ENCODE data around the gene TMEM45B.
A peak's percentile ranks its signal among the peaks of the same experiment; 100 is the strongest.

Gene TMEM45B

GRCh38 chr11:129871914-129872313 lies 56.3 kb downstream of the TMEM45B start:
- no peak for DNase-seq
- Histone ChIP-seq H3K9me3 (no peaks in the 10 kb centered on the region), H3K36me3 (peaks cover 79% of the 10 kb centered on the region), H3K27me3 (no peaks in the 10 kb centered on the region), H3K4me3 (ENCODE audit: low read depth, low read length) (no peak overlapping the region), H3K4me1 (peaks cover 1% of the 10 kb centered on the region; the same call in 1 of the 2 replicates)
- TF ChIP-seq CTCF (IDR thresholded peaks at IDR 0.05; ENCODE audit: low read depth, low read length): no peak

- no peak for DNase-seq
- Histone ChIP-seq H3K9me3 (no peaks in the 10 kb centered on the region), H3K36me3 (peaks cover 73% of the 10 kb centered on the region), H3K4me1 (no peaks in the 10 kb centered on the region), H3K27me3 (no peaks in the 10 kb centered on the region), H3K4me3 (ENCODE audit: low read depth, low read length) (no peak overlapping the region)
- no peak for TF ChIP-seq CTCF (IDR thresholded peaks at IDR 0.05; ENCODE audit: low read depth, low read length)
These were observed 64.7 kb downstream of the TMEM45B start for GRCh38 chr11:129880311-129880710.

- no peak overlapping the region for H3K4me3 ChIP-seq (ENCODE audit: low read depth, low read length)
- no peaks in the 10 kb centered on the region for H3K27me3 ChIP-seq
- peak; percentile 58 for DNase-seq
- H3K4me1 ChIP-seq: no peaks in the 10 kb centered on the region
- H3K9me3 ChIP-seq: no peaks in the 10 kb centered on the region
- H3K36me3 ChIP-seq: peaks cover 79% of the 10 kb centered on the region
- peak; percentile 69 for TF ChIP-seq CTCF (IDR thresholded peaks at IDR 0.05; ENCODE audit: low read depth, low read length)
These were observed 66.0 kb downstream of the TMEM45B start for GRCh38 chr11:129881570-129882170.

GRCh38 chr11:129884581-129884980 lies 68.9 kb downstream of the TMEM45B start:
- DNase-seq: no peak
- Histone ChIP-seq H3K36me3 (peaks cover 85% of the 10 kb centered on the region), H3K27me3 (no peaks in the 10 kb centered on the region), H3K4me1 (no peaks in the 10 kb centered on the region), H3K4me3 (ENCODE audit: low read depth, low read length) (no peak overlapping the region), H3K9me3 (no peaks in the 10 kb centered on the region)
- TF ChIP-seq CTCF (IDR thresholded peaks at IDR 0.05; ENCODE audit: low read depth, low read length): no peak

- no peak for DNase-seq
- H3K27me3 ChIP-seq: no peaks in the 10 kb centered on the region
- peaks cover 86% of the 10 kb centered on the region for H3K36me3 ChIP-seq
- TF ChIP-seq CTCF (IDR thresholded peaks at IDR 0.05; ENCODE audit: low read depth, low read length): no peak
- no peaks in the 10 kb centered on the region for H3K4me1 ChIP-seq
- H3K9me3 ChIP-seq: no peaks in the 10 kb centered on the region
- no peak overlapping the region for H3K4me3 ChIP-seq (ENCODE audit: low read depth, low read length)
These were observed 69.7 kb downstream of the TMEM45B start for GRCh38 chr11:129885381-129885780.

GRCh38 chr11:129888451-129888850 lies 72.8 kb downstream of the TMEM45B start:
- H3K27me3 ChIP-seq: no peaks in the 10 kb centered on the region
- H3K36me3 ChIP-seq: peaks cover 90% of the 10 kb centered on the region
- H3K4me3 ChIP-seq (ENCODE audit: low read depth, low read length): no peak overlapping the region
- TF ChIP-seq CTCF (IDR thresholded peaks at IDR 0.05; ENCODE audit: low read depth, low read length): no peak
- no peaks in the 10 kb centered on the region for H3K9me3 ChIP-seq
- no peak for DNase-seq
- no peaks in the 10 kb centered on the region for H3K4me1 ChIP-seq

All from BE2C (cell line).